NCI-H1694 (cell line): Measurements from ENCODE around the gene ATP5PF.
A peak's percentile ranks its signal among the peaks of the same experiment; 100 is the strongest.
"Not testable (repeated sequence)": the region's sequence is repeated elsewhere in the genome, so short reads cannot be mapped to it uniquely, and the experiment has no call there.

Source experiments
- DNase-seq: peaks from one replicate; lab custom pipeline; 2025; lab: John Stamatoyannopoulos, UW

The ATP5PF gene

DNA sequence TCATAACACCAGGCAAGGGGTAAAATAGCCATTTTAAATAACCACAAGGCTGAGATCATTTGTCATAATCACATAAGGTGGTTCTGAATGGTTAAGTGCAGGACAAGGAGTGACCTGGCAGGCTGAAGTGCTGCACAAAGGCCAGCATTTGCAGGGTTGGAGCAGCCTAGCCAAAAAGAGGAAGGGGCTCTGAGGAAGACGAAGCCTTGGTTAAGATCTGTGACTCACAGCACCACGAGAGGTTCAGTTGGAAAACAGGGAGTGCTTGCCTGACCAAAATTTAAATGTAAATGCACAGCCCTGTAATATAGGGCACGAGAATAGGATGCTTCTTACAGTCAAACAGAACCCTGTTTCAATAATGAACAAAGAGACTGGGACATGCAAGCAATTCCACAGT, 12.1 kb downstream of the ATP5PF start:
- no peak for DNase-seq

DNA sequence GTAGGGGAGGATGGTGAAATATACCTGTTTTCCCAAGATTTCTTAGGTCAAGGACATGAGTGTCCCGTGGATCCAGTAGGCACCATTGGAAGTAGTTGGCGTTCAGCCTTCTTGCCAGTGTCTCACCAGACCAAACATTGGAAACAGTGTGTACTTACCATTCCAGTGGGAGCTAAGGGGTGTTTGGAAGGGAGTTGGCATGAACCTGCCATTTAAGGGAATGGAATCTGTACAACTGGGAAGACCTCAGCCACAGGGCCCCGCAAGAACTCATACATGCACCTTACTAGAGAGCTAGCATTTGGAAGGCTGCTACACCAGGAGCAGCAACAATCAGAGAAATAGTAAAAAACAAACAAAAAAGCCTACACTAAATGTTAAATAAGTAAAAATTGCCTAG, 12.7 kb downstream of the ATP5PF start:
- DNase-seq: no peak

DNA sequence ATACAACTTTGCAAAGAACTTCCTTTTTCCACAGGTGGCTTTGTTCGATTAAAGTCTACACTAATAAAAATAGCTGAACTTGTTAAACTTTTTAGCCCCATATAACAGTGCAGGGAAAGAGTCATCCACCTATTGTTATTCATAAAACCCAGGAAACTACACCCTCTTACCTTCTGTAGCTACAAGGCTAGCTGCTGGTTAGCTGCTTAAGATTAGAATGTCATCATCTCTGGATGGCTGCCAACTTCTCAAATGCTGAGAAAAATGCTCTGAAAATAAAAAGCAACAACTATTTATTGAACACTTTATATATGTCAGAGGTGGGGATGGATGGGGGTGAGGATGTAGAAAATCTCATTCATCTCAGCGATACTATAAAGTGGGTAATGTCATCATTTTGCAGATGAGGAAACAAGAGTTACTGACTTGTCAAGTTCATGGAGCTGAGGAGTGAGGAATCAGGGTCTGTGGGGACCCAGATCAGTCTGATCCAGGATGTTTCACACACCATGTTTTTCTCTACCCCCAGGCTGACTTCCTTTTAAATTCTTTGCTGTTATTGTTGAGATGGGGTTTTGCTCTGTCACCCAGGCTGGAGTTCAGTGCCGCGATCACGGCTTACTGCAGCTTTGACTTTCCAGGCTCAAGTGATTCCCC, 17.1 kb downstream of the ATP5PF start:
- DNase-seq: no peak

GRCh38 chr21:25714066-25714465, 20.6 kb downstream of the ATP5PF start:
- not testable (repeated sequence) for DNase-seq

- DNase-seq: no peak
These were observed 24.2 kb downstream of the ATP5PF start for GRCh38 chr21:25710550-25710949.

- DNase-seq: no peak
These were observed 24.9 kb downstream of the ATP5PF start for GRCh38 chr21:25709684-25710265.

DNA sequence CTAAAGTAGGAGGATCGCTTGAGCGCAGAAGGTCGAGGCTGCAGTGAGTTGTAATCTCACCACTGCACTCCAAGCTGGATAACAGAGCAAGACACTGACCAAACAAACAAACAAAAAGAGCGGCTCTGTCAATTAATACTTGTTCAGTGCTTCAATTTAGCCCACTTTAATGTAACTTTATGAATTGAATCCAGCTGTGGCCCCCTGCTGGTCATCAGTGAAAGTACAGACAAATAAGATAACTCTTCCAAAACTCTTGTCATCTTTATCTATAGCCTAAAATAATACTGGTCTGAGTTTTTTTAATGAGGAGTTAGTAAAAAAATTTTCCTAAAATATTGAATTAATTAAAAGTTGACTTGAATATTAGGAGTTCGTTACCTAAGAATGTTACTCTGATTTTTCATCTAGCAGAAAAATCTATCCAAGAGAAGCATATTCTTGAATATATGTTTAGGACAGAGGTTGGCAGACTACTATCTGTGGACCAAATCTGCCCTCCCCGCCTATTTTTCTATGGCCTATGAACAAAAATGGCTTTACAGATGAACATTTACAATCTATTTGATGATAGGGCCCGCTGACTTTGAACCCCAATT, 26.1 kb downstream of the ATP5PF start:
- peak; percentile 69 for DNase-seq

DNA sequence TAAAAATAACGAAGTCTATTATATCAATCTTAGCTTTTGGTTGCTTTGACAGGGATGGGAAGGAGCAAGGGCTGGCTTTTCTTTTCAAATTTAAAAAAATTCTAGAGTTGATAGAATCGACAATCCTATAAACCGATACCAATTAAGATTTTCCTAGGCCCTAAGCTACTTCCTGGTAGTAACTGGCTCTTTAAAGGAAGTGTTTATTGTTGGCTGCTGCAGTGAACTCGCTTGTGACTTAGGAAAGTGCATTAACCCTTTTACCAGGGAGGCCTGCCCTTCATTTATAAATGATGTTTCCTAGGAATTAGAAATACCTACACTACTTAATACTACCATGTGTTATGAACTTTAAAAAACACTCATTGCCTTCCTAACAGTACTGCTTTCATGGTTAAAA, 33.2 kb downstream of the ATP5PF start:
- DNase-seq: no peak

DNA sequence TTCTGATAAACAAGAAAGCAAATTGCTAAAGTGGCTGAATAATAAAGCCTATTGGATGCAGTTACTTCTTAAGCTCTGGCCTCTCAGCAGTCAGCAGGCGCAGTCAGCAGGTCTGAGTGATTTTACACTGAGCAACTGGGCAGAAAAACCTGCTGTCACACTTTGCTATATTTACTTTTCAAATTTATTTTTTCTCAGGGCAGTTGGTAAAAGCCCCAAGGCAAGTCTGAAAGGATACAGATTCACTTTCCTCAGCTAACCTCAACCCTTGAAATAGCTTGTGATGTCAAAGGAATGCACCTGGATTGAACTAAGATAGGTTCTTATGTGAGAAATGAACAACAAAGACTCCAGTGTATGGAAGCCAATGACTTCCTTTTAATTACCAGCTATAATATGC, 34.0 kb downstream of the ATP5PF start:
- DNase-seq: no peak

GRCh38 chr21:25695461-25695860, 39.2 kb downstream of the ATP5PF start:
- DNase-seq: not testable (repeated sequence)

DNA sequence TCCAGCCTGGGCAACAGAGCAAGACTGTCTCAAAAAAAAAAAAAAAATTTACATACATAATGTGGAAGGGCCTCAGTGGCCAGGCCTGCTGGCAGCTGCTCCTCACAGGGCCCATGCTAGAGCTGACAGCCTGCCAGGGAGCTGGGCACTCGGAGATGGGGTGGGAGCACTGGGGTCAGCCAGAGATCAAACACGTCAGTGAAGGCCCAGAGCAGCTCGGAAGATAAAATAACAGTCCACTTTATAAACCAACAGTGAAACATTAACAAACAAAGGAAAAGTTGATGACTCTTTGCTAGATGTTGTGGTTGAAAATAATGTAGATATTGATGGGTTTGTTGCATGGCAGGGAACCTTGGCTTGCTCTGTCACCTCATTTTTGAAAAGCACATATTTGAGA, 42.7 kb downstream of the ATP5PF start:
- DNase-seq: no peak

DNA sequence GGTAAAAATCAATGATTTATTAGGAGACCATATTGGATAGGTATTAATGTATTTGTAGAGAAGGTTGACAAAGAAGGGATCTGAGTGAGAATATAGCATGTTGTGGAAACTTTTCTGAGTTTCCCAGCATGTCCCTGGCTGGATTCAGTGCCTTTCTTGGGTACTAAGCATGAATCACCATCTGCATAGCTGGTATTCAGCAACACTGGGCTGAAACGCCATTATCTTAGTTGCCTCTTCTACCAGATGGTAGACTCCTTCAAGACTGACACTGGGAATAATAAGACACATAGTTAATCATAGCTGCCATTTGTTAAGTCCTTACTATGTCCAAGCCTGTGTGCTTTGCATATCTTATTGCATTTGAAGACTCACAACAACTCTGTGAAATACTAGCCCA, 45.5 kb downstream of the ATP5PF start:
- no peak for DNase-seq

GRCh38 chr21:25688275-25689155, 46.2 kb downstream of the ATP5PF start:
- DNase-seq: no peak

GRCh38 chr21:25687787-25688186, 46.9 kb downstream of the ATP5PF start:
- no peak for DNase-seq

DNA sequence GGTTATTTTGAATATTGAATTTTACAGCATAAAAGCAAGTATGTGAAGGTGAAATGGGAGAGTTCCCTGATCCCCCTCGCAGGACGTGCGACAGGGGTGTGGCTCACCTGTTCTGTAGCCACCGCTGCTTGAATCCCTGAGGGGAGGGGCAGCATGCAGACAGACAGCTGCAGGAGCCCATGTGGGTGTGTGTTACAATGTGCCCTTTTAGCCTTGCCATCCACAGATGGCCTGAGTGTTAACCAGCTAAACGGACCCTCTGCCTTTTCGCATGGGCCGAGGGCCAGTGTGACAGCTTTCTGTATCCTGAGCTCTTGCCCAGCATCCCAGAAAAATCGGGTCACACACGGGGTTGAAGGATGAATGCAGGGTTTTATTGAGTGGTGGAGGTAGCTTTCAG, 52.3 kb downstream of the ATP5PF start:
- no peak for DNase-seq

DNA sequence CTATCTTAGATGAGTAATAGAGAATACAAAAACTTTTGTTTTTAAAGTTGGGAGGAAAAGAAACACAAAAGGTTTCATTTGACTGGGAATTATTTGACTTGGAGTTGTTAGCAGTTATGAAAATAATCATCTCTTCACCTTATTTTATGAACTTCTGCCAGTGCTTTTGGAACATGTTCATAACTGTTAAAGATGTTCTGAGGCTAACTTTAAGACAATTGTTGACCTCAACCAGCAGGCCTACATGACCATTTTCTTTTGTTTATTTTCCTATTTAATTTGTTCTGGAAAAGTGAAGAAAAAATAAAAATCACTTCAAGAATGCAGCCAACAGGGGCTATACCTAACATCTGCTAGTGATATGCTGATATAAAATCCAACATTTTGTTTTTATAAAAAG, 58.3 kb downstream of the ATP5PF start:
- no peak for DNase-seq
